Left forelimb (tissue), 1 donor: ENCODE measurements around the gene IL3.
"Not testable (repeated sequence)": the region's sequence is repeated elsewhere in the genome, so short reads cannot be mapped to it uniquely, and the experiment has no call there.

ENCODE experiments used
- DNase-seq: peaks from one replicate; pipeline ENCODE4 v3.0.0-alpha.2; 2018; ENCODE audit warnings: low spot score

IL3 gene

DNA sequence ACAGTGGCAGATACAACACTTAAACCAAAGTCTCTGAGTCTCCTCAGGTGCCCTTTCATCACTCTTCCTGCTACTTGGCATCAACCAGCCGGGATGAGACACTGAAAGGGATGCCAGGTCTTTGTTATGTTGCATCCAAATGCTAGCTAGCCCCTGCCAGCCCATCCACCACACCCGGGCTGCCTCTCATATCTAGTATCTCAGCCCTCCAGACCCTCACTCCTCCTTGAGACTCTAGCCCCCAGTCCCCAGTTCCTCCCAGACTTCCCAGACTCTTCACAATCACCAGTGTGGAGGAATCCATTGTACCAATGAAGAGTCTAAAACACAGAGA lies 34.6 kb downstream of the IL3 start:
- no peak for DNase-seq

DNA sequence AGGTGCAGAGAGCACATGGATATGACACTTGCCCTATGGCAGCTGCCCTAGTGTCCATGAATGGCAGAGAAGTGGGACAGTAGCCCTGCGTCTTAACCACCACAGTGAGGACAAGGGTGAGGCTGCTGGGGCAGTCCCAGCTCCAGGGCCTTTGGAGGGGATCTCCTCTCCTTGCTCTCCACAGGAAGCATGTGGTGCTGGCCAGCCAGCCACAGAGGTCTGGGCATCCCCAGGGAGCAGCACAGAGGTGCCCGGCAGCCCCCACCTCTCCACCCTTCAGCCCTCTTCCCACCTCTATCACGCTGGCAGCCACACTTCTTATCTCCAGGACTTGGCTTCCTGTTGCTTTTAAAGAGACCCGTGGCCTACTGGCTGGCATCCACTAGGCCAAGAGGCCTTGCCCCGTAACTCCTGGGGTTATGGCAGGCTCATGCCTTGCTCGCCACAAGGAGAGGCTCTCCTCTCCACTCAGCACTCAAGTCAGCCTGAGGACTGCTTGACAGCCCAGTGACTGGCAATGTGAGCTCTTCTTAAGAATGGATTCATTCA lies 35.0 kb downstream of the IL3 start:
- no peak for DNase-seq

DNA sequence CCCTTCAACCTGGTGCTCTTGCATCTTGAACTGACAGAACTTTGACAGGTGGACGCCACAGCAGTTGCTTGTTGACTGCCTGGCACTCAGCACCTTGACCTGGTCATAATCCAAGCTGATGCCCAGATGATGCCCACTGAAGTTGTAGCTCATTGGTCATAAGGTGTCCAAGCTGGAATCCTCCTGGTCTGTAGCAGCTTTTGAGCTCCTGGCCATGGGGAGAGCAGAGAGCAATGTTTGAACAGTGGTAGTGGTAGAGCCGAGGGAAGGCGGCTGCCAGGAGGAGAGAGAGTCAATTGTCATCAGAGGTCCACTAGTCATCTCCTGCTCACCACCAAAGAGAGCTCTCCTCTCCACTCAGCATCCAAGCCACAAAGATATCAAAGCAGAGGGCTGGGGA lies 36.4 kb downstream of the IL3 start:
- peak; percentile 22 for DNase-seq

DNA sequence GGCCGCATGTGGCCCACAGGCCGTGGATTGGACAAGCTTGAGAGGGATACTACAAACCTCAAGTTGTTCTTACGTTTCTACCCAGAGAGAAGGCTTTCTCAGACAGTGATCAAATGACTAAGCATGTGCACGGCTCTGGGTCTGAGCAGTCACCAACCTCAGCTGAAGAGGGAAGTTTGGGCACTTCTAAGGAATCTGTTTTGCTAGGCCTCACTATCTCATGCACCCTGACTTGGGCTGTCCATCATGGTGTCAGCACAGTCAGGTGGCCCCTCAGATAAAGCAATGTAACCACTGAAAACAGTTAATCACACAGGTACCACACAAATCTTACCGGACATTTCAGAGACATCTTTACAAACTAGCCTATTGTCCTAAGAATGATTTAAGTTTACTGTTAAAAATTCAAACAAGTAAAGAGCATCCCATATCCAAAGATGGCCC lies 37.7 kb downstream of the IL3 start:
- peak; percentile 38 for DNase-seq

DNA sequence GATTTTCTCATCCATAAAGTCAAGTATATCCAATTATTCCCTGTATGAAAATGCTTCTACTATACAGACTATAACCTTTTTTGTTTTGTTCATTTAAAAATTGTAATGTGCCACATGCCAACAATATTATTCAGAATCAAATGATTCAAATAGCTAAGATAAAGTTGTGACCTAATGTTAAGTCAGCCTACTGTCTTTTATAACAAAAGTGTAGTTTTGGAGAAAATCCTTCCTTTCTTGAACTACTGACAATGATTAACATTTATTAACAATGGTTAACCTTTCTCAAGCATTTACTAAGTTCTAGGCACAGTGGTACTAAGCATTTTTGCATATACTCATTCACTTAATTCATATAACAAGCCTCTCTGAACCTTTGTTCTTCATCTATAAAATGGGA lies 38.2 kb downstream of the IL3 start:
- no peak for DNase-seq

DNA sequence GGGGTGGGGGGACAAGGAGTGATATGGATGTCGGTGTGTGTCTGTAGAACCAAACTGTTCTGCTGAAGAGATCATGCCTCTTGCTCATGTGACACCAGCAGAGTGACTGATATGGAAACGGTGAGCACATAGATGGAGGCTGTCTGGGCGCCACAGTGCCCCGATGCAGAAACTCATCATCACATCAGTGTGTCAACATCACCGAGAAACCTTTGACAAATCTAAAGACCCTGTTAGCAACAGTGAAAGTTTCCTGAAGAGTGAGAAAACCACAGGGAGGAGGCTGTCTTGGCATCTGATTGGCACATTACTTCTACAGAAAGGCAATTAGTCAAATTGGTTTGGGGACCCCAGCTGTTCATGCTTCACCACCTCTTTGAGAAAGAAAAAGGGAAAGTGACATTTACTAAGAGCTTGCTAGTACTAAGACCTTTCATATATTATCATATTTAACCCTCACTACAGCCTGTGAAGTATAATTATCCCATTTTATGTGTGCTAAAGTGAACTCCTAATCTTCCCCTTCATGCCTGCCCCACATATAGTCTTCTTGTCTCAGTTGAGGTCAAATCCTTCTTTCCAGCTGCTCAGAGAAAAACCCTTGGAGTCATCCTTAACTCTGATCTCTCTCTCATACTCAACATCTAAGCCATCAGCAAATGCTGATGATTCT lies 38.8 kb downstream of the IL3 start:
- no peak for DNase-seq

DNA sequence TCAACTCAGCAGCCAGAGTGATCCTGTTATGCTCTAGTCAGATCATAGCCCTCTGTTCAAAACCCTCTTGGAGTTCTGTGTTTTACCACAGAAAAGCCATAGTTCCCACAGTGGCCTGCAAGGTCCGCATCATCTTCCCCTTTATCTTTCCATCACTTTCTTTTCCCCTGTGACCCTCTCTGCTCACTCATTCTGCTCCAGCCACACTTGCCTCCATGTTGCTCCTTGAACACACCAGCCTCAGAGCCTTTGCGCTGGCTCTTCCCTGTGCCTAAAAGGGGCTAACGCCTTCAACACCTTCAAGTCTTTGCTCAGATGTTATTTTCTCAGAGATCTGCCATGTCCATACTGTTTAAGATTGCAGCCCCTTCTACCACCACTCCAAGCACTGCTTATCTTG lies 39.5 kb downstream of the IL3 start:
- DNase-seq = peak; percentile 44

DNA sequence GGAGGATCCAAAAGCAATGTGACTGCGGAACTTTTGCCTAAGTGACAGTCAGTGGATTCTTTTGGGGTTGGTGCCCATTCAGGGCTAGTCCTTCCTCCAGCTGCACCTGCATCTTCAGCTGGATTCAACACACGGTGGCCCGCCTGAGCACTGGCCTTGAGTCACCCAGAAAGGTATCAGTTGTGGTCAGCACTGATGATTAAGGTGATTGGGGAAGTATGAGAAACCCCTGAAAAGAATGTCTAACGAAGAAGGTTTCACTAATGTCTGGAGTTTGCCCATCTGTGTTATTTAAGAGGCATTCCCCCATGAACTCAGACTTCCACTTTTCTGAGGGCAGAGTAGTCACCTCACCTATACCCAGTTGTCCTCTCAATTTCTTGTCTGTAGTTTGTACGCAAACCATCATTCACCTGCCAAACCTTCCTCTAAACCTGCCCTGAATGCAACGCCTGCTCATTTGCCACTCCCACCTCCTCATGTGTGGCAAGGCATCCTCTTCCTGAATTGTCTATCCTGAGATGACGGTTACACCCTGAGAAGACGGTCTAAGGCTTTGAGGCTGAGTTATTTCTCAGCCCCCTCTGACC lies 40.3 kb downstream of the IL3 start:
- peak; percentile 45 for DNase-seq

DNA sequence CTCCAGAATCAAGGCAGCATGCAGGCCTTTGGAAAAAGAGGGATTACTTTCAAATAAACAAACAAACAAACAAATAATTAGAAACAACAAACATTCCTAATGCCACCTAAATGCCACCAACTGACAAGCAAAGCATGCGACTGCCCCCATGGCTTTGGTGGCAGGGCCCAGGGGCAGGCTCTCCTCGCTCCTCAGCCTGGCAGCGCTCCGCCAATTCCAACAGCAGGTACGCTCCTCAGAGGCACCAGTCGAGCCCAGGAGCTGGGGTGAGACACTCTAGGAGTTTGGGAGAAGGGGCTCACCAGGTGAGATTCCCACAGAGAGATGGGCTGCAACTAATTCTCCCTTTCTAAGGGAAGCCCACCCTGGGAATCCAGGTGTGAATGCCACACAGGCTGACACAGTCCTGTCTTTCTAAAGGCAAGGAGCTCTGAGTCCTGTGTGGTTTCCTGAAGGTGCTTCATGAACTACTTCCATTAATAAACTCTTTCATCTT lies 41.0 kb downstream of the IL3 start:
- DNase-seq = no peak

DNA sequence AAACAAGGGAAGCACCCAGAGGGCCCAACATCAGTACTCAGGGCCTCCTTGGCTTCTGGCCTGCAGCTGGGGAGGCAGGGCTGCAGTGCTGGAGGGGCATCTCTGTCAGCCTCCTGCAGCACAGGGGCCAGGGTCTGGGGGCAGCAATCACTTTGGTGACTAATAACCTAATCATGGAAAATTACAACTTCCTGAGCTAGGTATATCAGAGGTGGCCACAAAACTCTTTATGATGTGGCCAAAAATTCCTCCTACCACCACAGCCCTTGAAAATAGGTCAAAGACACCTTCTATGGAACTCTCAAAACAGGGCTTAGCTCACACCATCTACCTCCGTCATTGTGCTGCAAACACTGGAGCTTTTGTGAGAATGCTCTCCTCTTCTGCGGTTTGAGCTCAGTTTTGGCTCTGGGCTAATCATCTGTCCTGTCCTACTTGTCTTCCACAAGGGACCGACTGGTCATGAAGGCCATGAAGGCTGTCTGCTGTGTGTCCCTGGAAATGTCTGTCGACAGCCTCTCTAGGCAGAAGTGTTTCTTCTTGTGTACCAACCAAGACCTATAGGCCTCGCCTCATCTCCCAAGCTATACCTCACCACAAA lies 41.7 kb downstream of the IL3 start:
- DNase-seq = peak; percentile 30

DNA sequence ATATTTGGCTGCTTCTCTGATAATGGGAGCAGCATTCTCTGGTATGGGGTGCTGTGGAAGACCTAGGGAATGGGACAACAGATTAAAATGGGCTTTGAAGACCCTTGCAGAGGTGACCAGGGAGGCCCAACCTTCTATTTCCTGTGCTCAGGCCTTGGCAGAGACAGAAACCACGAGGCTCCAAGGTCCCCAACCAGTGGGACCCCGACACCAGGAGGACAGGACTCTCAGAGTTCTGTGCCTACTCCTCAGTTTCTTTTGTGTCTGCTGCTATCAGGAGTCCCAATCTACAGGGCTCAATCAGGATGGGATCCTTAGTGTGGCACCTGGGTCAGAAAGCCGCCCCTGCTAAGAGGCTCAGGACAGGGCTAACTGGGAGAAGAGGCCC lies 42.5 kb downstream of the IL3 start:
- peak; percentile 34 for DNase-seq

DNA sequence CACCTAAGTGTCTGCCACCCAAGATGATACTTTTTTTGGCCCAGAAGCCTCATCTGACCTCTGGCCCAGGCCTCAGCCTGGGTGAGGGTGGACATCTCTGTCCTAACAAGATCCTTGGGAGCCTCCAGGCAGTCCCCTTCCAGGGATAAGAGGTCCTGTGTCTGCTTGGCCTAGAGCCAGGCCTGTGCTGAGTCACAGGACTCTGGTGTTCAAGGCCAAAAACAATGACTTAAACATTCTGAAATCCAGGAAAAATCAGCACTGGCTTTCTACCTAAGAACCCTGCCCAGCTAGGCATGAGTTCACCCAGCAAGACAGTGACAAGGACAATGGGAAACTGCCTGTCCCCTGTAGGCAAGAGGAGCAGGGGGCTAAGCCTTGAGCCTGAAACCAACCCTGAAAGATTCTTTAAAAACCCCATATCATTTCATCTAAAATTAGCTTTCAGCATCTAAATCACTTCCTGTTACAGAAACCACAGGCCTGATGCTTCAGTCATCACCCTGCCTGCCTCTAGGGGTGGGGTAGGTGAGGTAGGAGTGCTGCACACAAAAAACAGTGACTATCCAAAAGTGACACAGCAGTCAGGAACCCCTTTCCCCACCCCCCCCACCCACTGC lies 43.0 kb downstream of the IL3 start:
- DNase-seq = peak; percentile 59

DNA sequence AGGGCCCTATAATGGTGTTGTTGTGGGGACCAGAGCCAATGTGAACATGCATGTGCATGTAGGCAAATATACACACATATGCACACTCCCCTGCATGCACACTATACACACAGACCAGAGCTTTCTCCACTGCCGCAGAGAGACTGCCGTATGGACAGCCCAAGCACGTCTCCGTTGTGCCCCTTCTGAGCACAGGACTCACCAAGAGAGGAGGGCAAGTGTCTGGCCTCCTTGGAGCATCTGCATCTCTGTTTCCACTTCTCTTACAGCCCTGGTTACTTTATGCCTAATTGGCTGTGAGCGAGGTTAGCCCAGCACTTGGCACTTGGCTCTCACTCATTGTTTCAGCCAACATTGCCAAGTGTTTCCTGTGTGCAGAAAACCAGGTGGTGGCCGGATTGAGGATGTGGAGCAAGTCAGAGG lies 43.5 kb downstream of the IL3 start:
- no peak for DNase-seq

DNA sequence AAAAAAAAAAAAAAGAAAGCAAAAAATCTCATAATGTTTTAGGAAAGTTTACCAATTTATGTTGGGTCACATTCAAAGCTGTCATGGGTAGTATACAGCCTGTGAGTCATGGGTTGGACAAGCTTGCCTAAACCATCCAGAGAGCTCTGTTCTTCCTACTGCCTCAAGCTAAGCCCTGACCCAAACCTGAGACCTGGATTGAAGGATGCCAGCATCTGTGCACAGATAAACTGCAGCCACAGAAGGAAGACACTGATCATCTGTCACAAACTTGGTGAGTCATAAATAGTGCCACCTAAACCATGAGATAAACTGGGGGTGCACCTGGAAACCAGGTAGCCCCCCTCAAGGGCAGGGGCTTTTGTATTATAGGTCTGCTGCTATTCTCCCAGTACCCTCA lies 44.1 kb downstream of the IL3 start:
- DNase-seq = peak; percentile 46

DNA sequence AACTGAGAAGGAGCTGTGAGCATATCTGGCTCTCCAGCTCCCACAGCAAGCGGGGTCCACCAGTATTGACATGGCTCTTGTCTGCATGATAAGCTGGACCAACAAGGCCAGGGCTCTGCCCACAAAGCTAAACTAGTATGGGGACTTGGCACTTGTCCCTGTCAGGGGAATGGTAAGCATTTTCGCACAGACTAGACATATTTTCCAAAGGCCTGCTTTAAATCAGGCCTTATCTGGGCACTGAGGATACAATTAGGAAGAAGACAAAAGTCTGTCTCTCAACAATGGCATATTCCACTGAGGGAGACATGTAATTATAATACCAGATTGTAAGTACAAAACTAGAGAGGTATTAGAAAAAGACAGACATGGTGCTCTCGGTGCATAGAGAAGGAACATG lies 45.2 kb downstream of the IL3 start:
- no peak for DNase-seq

DNA sequence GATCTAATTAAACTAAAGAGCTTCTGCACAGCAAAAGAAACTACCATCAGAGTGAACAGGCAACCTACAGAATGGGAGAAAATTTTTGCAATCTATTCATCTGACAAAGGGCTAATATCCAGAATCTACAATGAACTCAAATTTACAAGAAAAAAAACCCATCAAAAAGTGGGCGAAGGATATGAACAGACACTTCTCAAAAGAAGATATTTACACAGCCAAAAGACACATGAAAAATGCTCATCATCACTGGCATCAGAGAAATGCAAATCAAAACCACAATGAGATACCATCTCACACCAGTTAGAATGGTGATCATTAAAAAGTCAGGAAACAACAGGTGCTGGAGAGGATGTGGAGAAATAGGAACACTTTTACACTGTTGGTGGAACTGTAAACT lies 48.0 kb downstream of the IL3 start:
- DNase-seq = not testable (repeated sequence)

DNA sequence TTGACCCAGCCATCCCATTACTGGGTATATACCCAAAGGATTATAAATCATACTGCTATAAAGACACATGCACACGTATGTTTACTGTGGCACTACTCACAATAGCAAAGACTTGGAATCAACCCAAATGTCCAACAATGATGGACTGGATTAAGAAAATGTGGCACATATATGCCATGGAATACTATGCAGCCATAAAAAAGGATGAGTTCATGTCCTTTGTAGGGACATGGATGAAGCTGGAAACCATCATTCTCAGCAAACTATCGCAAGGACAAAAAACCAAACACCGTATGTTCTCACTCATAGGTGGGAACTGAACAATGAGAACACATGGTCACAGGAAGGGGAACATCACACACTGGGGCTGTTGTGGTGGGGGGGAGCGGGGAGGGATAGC lies 48.5 kb downstream of the IL3 start:
- DNase-seq = not testable (repeated sequence)

DNA sequence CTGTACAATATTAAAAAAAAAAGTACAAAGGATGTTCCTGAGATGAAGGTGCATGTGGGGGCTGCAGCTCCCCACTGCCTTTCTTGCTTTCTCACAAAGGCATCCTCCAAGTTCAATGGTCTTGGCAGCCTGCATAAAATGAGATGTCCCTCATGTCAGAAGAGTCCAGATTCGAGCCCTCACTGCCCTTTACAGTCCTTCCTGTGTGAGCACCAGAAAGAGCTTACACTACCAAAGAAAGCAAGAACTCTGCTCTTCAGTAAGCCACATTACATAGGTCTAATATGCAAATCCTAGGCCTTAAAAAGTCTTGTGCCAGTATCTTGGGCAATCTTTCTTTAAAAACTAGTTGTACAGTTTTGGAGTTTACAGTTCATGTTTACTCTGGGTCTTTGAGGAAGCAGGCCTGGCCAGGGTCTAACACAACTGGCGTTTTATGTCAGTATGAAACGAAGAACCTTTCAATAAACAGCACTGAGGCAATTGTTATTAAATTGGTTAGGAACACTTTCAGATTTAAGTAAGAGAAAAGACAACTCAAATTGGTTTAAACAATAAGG lies 49.1 kb downstream of the IL3 start:
- DNase-seq = no peak

DNA sequence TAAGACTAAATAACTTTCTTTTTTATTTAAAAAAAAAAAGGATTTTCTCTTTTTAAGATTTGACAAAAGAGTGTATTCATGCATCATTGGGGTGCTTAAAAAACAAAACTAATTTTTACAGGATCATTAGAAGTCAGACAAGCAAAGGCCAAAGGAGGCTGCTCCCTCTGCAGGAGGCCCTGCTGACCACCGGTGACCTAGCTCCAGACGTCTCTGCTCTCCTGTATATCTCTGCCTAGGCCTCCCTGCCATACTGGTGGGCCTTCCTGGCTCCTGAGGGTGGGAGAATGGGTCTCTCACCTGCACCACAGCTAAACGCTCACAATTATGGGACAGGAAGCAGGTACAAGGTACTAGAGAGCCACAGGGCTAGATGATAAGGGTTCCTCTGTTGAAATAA lies 49.7 kb downstream of the IL3 start:
- no peak for DNase-seq

DNA sequence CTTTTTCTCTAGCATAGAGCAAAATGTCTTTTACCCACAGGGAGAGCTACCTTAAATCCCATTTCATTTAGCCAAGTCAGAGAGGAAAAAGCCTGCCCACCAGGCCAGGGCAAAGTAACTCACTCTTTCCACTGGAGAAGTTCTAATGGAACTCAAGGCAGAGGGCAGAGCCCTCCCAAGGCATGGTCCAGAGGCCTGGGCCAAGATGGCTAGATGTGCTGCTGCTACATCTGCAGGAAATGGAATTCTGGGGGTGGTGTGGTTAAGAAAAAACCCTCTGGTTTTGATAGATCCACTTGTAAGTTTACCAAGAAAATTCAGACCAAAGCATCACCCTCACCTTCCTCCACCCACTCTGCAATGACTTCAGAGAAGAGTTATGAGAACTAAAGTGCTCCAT lies 50.5 kb downstream of the IL3 start:
- DNase-seq = peak; percentile 22

DNA sequence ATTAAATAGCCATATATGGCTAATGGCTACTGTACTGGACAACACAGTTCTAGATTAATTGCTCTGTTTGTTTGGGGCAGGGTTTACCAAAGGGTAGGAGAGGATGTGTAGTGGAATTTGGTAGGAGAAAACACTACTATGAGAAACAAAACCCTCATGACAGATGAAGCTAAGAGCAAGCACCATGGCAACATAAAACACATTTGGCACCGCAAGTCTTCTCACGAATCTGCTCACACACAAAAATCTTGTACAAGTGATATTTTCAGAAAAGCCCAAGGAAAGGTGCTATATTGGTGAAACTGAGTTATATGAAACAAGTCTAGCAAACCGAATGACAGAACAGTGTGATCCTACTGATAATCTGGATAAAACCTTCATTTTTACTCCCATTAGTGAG lies 51.7 kb downstream of the IL3 start:
- DNase-seq = no peak
